NCI-H1092 treated with DMSO at 0.1 percent for 48 hours (cell line): ENCODE data around the gene PLXNA1.

ENCODE experiments used
- DNase-seq: peaks from one replicate; lab custom pipeline; 2025; lab: John Stamatoyannopoulos, UW

Gene PLXNA1

GRCh38 chr3:126968391-126969390 is 14.2 kb upstream of the PLXNA1 start:
- DNase-seq, result no peak

GRCh38 chr3:126969586-126969985 is 13.3 kb upstream of the PLXNA1 start:
- no peak for DNase-seq

- no peak for DNase-seq
These were observed 12.8 kb upstream of the PLXNA1 start for GRCh38 chr3:126970101-126970500.

GRCh38 chr3:126970921-126971320 is 12.0 kb upstream of the PLXNA1 start:
- no peak for DNase-seq

GRCh38 chr3:126971891-126972351 is 11.0 kb upstream of the PLXNA1 start:
- no peak for DNase-seq

- no peak for DNase-seq
These were observed 10.0 kb upstream of the PLXNA1 start for GRCh38 chr3:126972866-126973265.

GRCh38 chr3:126973814-126974213 is 9.1 kb upstream of the PLXNA1 start:
- no peak for DNase-seq

- DNase-seq, result no peak
These were observed 8.2 kb upstream of the PLXNA1 start for GRCh38 chr3:126974756-126975155.

GRCh38 chr3:126976906-126977305 is 6.0 kb upstream of the PLXNA1 start:
- DNase-seq, result no peak

GRCh38 chr3:126977821-126978220 is 5.1 kb upstream of the PLXNA1 start:
- DNase-seq, result no peak

GRCh38 chr3:126978291-126978690 is 4.6 kb upstream of the PLXNA1 start:
- no peak for DNase-seq

- no peak for DNase-seq
These were observed 3.8 kb upstream of the PLXNA1 start for GRCh38 chr3:126979046-126979628.

GRCh38 chr3:126980266-126980811 is 2.6 kb upstream of the PLXNA1 start:
- no peak for DNase-seq

GRCh38 chr3:126982126-126982470 is 817 bp upstream of the PLXNA1 start:
- DNase-seq, result no peak

- no peak for DNase-seq
These were observed 349 bp downstream of the PLXNA1 start for GRCh38 chr3:126983276-126983652.

- DNase-seq, result no peak
These were observed 907 bp downstream of the PLXNA1 start for GRCh38 chr3:126983653-126984390.

- DNase-seq, result no peak
These were observed 1.6 kb downstream of the PLXNA1 start for GRCh38 chr3:126984391-126985131.

- no peak for DNase-seq
These were observed 2.4 kb downstream of the PLXNA1 start for GRCh38 chr3:126985132-126985985.

- DNase-seq, result no peak
These were observed 3.1 kb downstream of the PLXNA1 start for GRCh38 chr3:126986001-126986400.

- DNase-seq, result no peak
These were observed 4.2 kb downstream of the PLXNA1 start for GRCh38 chr3:126987129-126987528.

- no peak for DNase-seq
These were observed 4.7 kb downstream of the PLXNA1 start for GRCh38 chr3:126987596-126987995.
